ENCODE data around the gene SYDE2.
"Not testable (repeated sequence)": the region's sequence is repeated elsewhere in the genome, so short reads cannot be mapped to it uniquely, and the experiment has no call there.

SYDE2 gene, protein sequence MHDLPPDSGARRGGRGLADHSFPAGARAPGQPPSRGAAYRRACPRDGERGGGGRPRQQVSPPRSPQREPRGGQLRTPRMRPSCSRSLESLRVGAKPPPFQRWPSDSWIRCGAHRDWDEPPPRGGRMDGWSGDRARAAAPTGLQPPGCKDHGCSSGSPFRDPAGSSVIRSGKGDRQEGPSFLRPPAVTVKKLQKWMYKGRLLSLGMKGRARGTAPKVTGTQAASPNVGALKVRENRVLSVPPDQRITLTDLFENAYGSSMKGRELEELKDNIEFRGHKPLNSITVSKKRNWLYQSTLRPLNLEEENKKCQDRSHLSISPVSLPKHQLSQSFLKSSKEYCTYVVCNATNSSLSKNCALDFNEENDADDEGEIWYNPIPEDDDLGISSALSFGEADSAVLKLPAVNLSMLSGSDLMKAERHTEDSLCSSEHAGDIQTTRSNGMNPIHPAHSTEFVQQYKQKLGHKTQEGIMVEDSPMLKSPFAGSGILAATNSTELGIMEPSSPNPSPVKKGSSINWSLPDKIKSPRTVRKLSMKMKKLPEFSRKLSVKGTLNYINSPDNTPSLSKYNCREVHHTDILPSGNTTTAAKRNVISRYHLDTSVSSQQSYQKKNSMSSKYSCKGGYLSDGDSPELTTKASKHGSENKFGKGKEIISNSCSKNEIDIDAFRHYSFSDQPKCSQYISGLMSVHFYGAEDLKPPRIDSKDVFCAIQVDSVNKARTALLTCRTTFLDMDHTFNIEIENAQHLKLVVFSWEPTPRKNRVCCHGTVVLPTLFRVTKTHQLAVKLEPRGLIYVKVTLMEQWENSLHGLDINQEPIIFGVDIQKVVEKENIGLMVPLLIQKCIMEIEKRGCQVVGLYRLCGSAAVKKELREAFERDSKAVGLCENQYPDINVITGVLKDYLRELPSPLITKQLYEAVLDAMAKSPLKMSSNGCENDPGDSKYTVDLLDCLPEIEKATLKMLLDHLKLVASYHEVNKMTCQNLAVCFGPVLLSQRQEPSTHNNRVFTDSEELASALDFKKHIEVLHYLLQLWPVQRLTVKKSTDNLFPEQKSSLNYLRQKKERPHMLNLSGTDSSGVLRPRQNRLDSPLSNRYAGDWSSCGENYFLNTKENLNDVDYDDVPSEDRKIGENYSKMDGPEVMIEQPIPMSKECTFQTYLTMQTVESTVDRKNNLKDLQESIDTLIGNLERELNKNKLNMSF

DNA sequence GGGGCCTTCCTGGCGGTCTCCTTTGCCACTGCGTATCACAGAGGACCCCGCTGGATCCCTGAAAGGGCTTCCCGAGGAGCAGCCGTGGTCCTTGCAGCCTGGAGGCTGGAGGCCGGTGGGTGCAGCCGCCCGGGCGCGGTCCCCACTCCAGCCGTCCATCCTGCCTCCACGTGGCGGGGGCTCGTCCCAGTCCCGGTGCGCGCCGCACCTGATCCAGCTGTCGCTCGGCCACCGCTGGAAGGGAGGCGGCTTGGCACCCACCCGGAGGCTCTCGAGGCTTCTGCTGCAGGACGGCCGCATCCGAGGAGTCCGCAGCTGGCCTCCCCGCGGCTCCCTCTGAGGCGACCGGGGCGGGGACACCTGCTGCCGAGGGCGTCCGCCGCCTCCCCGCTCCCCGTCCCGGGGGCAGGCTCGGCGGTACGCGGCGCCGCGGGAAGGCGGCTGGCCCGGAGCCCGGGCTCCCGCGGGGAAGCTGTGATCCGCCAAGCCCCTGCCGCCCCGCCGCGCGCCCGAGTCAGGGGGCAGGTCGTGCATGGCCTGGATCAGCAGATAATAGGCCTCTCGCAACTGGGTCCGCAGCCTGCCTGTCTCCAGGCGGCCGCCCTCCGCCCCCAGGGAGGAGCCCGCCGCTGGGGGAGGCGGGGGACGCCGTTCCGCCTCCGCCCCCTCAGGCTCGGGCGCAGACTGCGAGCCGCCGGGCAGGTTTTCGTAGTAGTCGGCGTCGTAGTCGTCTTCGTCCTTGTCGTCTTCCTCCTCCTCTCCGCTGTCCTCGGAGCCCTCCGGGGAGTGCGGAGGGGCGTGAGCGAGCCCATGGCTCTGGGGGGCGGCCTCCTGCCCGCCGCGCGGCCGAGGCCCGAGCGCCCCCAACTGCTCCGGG is at the start of gene SYDE2:
SYDE2 (minus strand) TSS at position 554 of the 877 bp plus-strand sequence; CDS start at position 534, 20 bp downstream.
- DNase-seq: peak; percentile 47 to 65

DNA sequence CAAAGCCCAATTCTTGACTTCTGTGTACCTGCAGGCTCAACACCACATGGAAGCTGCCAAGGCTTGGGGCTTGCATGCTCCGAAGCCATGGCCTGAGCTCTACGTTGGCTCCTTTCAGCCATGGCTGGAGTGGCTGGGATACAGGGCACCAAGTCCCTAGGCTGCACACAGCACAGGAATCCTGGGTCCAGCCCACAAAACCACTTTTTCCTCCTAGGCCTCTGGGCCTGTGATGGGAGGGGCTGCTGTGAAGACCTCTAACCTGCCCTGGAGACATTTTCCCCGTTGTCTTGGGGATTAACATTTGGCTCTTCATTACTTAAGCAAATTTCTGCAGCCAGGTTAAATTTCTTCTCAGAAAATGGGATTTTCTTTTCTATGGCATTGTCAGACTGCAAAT is 48.2 kb upstream of the SYDE2 start:
- not testable (repeated sequence) for DNase-seq

DNA sequence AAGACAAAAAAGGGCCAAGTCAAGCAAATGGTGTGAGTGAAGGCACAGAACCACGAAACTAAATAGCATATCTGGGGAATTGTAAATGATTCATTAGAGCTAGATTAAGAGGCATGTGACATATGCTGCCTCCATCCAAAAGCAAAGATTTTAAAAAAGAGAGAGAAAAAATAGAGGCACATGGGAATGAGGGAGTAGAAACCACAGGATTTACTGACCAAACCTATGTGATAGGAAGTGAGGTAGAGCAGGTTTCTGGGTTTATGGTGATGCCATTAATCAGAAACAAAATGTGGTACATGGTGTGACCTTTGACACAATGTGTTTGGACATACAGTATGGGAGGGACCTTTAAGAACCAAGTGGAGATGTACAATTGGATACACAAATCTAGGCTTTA is 45.1 kb upstream of the SYDE2 start:
- no peak for DNase-seq

- DNase-seq: no peak
Observed at GRCh38 chr1:85245456-85245855, 44.6 kb upstream of the SYDE2 start.

GRCh38 chr1:85244271-85245061 is 43.6 kb upstream of the SYDE2 start:
- no peak for DNase-seq

DNA sequence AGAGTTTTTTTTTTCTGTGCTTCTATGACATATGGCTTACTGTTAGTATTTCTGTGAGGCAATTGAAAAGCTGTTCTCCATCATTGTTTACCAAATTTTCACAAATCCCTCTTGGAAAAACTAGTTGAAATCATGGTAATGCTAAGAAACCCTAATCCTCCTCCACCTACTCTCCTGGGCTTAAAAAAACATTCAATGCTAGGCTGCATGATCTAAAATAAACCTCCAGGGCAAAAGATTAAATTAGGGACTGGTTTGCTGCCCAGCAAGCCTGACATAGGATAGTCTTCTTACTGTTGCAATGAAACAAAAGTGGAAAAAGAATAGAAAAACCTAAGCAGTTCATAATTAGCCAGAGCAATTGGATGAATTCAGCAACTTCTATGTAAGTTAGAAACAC is 42.6 kb upstream of the SYDE2 start:
- no peak for DNase-seq

DNA sequence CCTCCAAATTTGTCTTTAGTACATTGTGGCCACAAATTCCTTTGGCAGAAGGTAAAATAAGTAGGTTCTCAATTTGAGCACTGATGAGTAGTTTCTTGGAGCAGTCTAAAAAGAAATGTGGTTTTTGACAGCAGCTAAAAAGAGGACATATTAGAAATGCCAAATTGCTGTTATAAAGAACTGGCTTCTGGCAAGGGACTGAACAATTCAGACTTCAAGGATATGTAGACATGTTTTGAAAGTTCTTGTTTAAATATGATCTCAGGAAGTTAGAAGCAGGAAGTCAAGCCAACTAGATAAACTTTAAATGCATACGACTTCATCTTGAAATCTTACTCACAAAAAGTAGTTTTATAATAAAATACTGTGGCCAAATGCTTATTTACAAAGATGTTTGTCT is 39.8 kb upstream of the SYDE2 start:
- no peak for DNase-seq

GRCh38 chr1:85240174-85240601 is 39.4 kb upstream of the SYDE2 start:
- no peak for DNase-seq

GRCh38 chr1:85237613-85238012 is 36.8 kb upstream of the SYDE2 start:
- no peak for DNase-seq

DNA sequence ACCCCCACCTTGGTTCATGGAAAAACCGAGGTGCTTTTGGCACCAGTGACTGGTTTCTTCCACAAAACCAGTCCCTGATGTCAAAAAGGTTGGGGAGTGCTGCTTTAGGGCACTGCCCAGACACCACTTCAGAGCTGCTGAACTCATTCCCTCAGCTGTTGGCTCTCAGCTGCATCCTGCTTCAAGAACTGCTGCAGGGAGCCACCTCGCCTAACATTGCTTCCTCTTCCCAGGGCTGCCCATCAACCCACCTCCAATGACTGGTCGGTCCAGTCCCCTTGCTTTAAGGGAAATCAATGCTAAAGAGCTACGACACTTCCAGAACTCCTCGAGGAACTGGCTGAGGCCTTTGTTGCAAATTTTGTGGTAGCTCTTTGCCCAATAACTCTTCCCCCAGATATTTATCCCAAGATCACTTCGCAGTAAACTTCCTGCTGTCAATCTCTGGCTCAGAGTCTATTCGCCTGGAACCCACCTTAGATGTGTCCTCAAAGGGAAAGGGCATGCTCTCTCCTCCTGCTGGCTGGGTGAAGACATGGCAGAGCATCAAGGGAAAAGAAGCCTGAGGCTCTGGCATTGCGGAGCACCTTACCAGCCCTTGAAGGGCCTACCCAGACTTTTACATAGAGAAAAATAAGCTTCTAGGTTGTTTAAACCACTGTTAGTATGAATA is 29.6 kb upstream of the SYDE2 start:
- DNase-seq: no peak

- DNase-seq: no peak
Observed at GRCh38 chr1:85229574-85230097, 28.8 kb upstream of the SYDE2 start.

DNA sequence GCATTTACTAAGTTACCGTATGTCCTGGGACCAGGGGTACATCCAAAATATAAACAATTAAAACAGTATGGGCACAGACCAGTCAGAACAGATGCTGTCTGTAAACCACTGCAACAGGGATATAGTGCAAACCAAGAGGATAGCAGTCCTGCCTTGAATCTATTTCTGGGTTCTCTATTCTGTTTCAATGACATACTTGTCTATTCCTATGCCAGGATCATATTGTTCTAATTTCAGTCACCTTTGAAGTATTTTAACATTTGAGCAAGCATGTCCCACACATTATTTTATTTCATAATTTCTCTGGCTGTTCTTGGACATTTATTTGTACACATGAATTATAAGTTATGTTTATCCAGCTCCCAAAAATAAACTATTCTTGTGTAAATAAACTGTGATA is 28.2 kb upstream of the SYDE2 start:
- DNase-seq: no peak

- DNase-seq: no peak
Observed at GRCh38 chr1:85225624-85226380, 25.0 kb upstream of the SYDE2 start.

DNA sequence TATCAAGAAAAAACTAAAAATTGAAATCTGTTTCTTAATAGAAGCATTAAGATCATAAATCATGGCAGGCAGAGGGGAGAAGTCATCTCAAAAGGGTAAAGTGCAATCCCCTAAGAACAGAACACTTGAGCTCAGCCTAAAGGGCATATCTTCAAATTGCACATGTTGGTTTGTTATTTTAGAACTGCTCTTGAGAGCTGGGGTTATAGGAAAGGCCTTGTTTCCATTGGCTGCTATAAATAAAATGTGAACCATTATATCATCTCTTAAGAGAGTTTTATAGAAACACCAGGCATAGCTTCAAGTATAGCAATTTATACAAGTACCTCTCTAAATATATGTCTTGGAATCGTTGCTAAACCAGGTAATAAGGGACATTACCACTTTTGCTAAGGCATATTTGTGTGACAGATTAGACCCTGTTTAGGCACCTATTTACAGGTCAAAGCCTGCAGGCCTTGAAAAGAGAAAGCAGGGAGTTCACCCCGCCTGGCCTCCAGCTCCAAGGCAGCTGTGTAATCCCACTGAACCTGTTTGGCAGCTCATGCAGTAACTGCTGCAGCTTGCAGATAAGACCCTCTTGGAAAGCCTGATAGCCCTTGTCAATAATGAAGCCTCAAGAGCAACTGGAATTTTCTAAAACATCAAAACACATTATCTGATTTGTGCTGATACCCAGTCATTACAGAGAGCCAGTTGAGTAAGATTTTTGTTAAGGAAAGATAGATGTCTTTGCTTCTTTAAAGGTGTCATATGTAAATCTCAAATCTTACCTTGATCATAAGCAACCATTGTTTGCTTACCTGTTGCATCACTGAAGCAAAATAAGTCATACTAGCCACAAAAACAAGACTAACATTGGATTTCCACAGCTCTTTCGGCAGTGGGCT is 24.2 kb upstream of the SYDE2 start:
- DNase-seq: no peak

DNA sequence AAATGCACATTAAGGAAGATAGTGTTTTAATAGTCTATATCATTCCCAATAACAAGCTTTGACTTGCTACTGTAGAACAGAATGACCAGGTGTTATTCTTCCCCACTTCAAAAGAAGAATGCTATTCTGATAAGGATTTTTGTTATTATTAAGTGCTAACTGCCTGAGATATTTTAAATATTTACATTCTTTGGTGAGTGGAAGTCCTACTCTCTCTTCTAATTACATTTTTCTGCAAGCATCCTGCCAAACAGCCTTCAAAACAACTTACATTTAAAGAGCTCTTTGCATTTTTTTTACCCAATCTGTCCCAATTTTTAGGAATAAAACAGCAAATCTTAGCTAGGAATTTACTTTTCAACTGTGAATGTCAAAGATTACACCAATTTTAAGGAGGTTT is 23.5 kb upstream of the SYDE2 start:
- no peak for DNase-seq

- DNase-seq: no peak
Observed at GRCh38 chr1:85223334-85223733, 22.5 kb upstream of the SYDE2 start.

DNA sequence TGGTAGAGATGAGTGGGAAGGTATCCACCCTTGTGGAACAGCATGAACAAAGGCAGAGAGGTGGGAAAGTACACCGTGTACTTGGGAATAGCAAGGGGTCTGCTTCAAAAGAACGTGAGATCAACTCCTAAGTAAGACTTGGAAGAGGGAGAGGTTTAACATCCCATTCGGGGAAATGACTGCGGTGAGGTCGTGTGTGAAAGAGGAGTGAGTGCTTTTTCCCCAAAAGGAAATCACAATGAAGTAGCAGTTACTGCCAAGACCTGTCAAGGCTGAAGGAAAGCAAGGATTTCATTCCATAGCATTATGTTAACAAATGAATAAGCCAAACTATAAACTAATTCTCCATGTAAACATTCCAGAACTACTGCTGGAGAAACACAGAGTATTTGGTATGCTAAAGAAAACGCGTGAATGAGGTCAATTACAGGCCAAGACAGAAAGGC is 20.0 kb upstream of the SYDE2 start:
- DNase-seq: no peak

- no peak for DNase-seq
Observed at GRCh38 chr1:85219853-85220610, 19.2 kb upstream of the SYDE2 start.
